SJSA1 (cell line): ENCODE measurements around the gene DNAJC22. TPM values are rescaled to one million over a fixed set of nuclear protein-coding genes. Genes with fewer than 3 reads are reported as not detected.
A peak's percentile ranks its signal among the peaks of the same experiment; 100 is the strongest.
"Not testable (repeated sequence)": the region's sequence is repeated elsewhere in the genome, so short reads cannot be mapped to it uniquely, and the experiment has no call there.

Experiments
- DNase-seq, 2 experiments: peaks; one replicate each; pipeline ENCODE4 v3.0.0-alpha.2; 2015 to 2020; ENCODE audit warnings: low spot score in 2 of 2, low read depth in 1 of 2
- H3K27ac ChIP-seq: fragments of 250-450 bp; sonication (Bioruptor Pico); 2 replicates; pipeline ENCODE4 v1.5.1; 2020; ENCODE audit warnings: mild to moderate bottlenecking, moderate library complexity
- H3K27me3 ChIP-seq: fragments of 250-450 bp; sonication (Bioruptor Pico); replicated peaks from 2 replicates; pipeline ENCODE4 v1.5.1; 2020; ENCODE audit warnings: mild to moderate bottlenecking, moderate library complexity
- H3K36me3 ChIP-seq: fragments of 250-450 bp; sonication (Bioruptor Pico); 2 replicates; pipeline ENCODE4 v1.5.1; 2020; ENCODE audit warnings: mild to moderate bottlenecking
- H3K4me1 ChIP-seq: fragments of 250-450 bp; sonication (Bioruptor Pico); replicated peaks from 2 replicates; pipeline ENCODE4 v1.6.1; 2021; ENCODE audit warnings: mild to moderate bottlenecking
- H3K4me3 ChIP-seq: fragments of 250-450 bp; sonication (Bioruptor Pico); 2 replicates; pipeline ENCODE4 v1.5.1; 2020; ENCODE audit warnings: mild to moderate bottlenecking
- H3K9me3 ChIP-seq: fragments of 250-450 bp; sonication (Bioruptor Pico); replicated peaks from 2 replicates; pipeline ENCODE4 v1.5.1; 2020; ENCODE audit warnings: mild to moderate bottlenecking
- total RNA-seq: library from RNA; depleted of rRNA; stranded (reverse); fragments of >200 nt; shearing (Covaris generic); gene quantifications from 2 replicates; pipeline ENCODE4 v1.2.3, GENCODE V29; 2014

The DNAJC22 gene
- total RNA-seq, 1 experiment from 2014 or later, result 6.3 TPM

GRCh38 chr12:49323524-49324097, 23.1 kb upstream of the DNAJC22 start:
- Histone ChIP-seq H3K36me3 (peaks cover 48% of the 10 kb centered on the region), H3K4me1 (peaks cover 8% of the 10 kb centered on the region), H3K4me3 (peak overlapping the region; percentile 60), H3K27ac (peak overlapping the region; percentile 59), H3K9me3 (no peaks in the 10 kb centered on the region), H3K27me3 (no peaks in the 10 kb centered on the region)
- DNase-seq, result no peak

- Histone ChIP-seq H3K27ac (no peak overlapping the region), H3K9me3 (no peaks in the 10 kb centered on the region), H3K4me1 (peaks cover 8% of the 10 kb centered on the region), H3K4me3 (no peak overlapping the region), H3K36me3 (peaks cover 66% of the 10 kb centered on the region), H3K27me3 (no peaks in the 10 kb centered on the region)
- DNase-seq, result no peak
Measured at GRCh38 chr12:49325606-49326005, 21.1 kb upstream of the DNAJC22 start.

- DNase-seq, result no peak
- H3K27me3 ChIP-seq, result no peaks in the 10 kb centered on the region
- peaks cover 4% of the 10 kb centered on the region for H3K4me1 ChIP-seq
- peaks cover 74% of the 10 kb centered on the region for H3K36me3 ChIP-seq
- no peak overlapping the region for H3K27ac ChIP-seq
- H3K9me3 ChIP-seq, result no peaks in the 10 kb centered on the region
- no peak overlapping the region for H3K4me3 ChIP-seq
Measured at GRCh38 chr12:49327368-49327767, 19.3 kb upstream of the DNAJC22 start.

- Histone ChIP-seq H3K4me3 (no peak overlapping the region), H3K27me3 (no peaks in the 10 kb centered on the region), H3K36me3 (peaks cover 74% of the 10 kb centered on the region), H3K9me3 (no peaks in the 10 kb centered on the region), H3K4me1 (peaks cover 4% of the 10 kb centered on the region), H3K27ac (no peak overlapping the region)
- DNase-seq, result no peak
Measured at GRCh38 chr12:49327887-49328286, 18.8 kb upstream of the DNAJC22 start.

- H3K36me3 ChIP-seq, result peaks cover 68% of the 10 kb centered on the region
- H3K27ac ChIP-seq, result no peak overlapping the region
Measured at GRCh38 chr12:49328816-49329215, 17.9 kb upstream of the DNAJC22 start.

GRCh38 chr12:49330032-49330619, 16.6 kb upstream of the DNAJC22 start:
- H3K27me3 ChIP-seq, result no peaks in the 10 kb centered on the region
- no peak overlapping the region for H3K27ac ChIP-seq
- peaks cover 61% of the 10 kb centered on the region for H3K36me3 ChIP-seq
- no peak for DNase-seq
- no peak overlapping the region for H3K4me3 ChIP-seq
- no peaks in the 10 kb centered on the region for H3K9me3 ChIP-seq
- no peaks in the 10 kb centered on the region for H3K4me1 ChIP-seq

More at GRCh38 chr12:49328816-49329215, 17.9 kb upstream of the DNAJC22 start:
- DNase-seq, result no peak
- no peaks in the 10 kb centered on the region for H3K9me3 ChIP-seq
- no peaks in the 10 kb centered on the region for H3K27me3 ChIP-seq
- no peak overlapping the region for H3K4me3 ChIP-seq
- peaks cover 2% of the 10 kb centered on the region for H3K4me1 ChIP-seq

GRCh38 chr12:49330631-49331379, 15.9 kb upstream of the DNAJC22 start:
- no peak overlapping the region for H3K4me3 ChIP-seq
- no peak for DNase-seq
- H3K9me3 ChIP-seq, result no peaks in the 10 kb centered on the region
- H3K27me3 ChIP-seq, result no peaks in the 10 kb centered on the region
- no peak overlapping the region for H3K27ac ChIP-seq
- H3K36me3 ChIP-seq, result peaks cover 54% of the 10 kb centered on the region
- no peaks in the 10 kb centered on the region for H3K4me1 ChIP-seq

GRCh38 chr12:49331380-49332222, 15.1 kb upstream of the DNAJC22 start:
- DNase-seq, result peak in 1 of 2 experiments; percentile 34
- Histone ChIP-seq H3K4me1 (peaks cover 3% of the 10 kb centered on the region), H3K4me3 (no peak overlapping the region), H3K9me3 (no peaks in the 10 kb centered on the region), H3K36me3 (peaks cover 46% of the 10 kb centered on the region), H3K27me3 (peaks cover 4% of the 10 kb centered on the region; the same call in 1 of the 2 replicates), H3K27ac (no peak overlapping the region)

GRCh38 chr12:49332441-49332861, 14.2 kb upstream of the DNAJC22 start:
- peaks cover 7% of the 10 kb centered on the region for H3K4me1 ChIP-seq
- peaks cover 8% of the 10 kb centered on the region; the same call in 1 of the 2 replicates for H3K27me3 ChIP-seq
- H3K36me3 ChIP-seq, result peaks cover 38% of the 10 kb centered on the region
- H3K9me3 ChIP-seq, result no peaks in the 10 kb centered on the region
- H3K4me3 ChIP-seq, result no peak overlapping the region
- H3K27ac ChIP-seq, result no peak overlapping the region
- DNase-seq, result no peak

GRCh38 chr12:49332891-49333371, 13.8 kb upstream of the DNAJC22 start:
- peaks cover 8% of the 10 kb centered on the region; the same call in 1 of the 2 replicates for H3K27me3 ChIP-seq
- H3K4me3 ChIP-seq, result no peak overlapping the region

GRCh38 chr12:49333778-49334177, 12.9 kb upstream of the DNAJC22 start:
- H3K9me3 ChIP-seq, DNase-seq, H3K4me1 ChIP-seq, H3K27me3 ChIP-seq, H3K4me3 ChIP-seq, H3K27ac ChIP-seq: not testable (repeated sequence)
- H3K36me3 ChIP-seq, result peaks cover 24% of the 10 kb centered on the region

More at GRCh38 chr12:49332891-49333371, 13.8 kb upstream of the DNAJC22 start:
- Histone ChIP-seq H3K36me3 (peaks cover 33% of the 10 kb centered on the region), H3K4me1 (peaks cover 7% of the 10 kb centered on the region), H3K9me3 (no peaks in the 10 kb centered on the region), H3K27ac (no peak overlapping the region)
- DNase-seq, result no peak

GRCh38 chr12:49334226-49334625, 12.5 kb upstream of the DNAJC22 start:
- DNase-seq, result no peak
- H3K27ac ChIP-seq, result no peak overlapping the region
- H3K27me3 ChIP-seq, result peaks cover 8% of the 10 kb centered on the region; the same call in 1 of the 2 replicates
- peaks cover 20% of the 10 kb centered on the region for H3K36me3 ChIP-seq
- H3K9me3 ChIP-seq, result no peaks in the 10 kb centered on the region
- peaks cover 7% of the 10 kb centered on the region for H3K4me1 ChIP-seq
- no peak overlapping the region for H3K4me3 ChIP-seq

GRCh38 chr12:49334681-49335080, 12.0 kb upstream of the DNAJC22 start:
- Histone ChIP-seq H3K27ac (no peak overlapping the region), H3K9me3 (no peaks in the 10 kb centered on the region), H3K36me3 (peaks cover 15% of the 10 kb centered on the region), H3K4me1 (peaks cover 7% of the 10 kb centered on the region), H3K27me3 (peaks cover 8% of the 10 kb centered on the region; the same call in 1 of the 2 replicates), H3K4me3 (no peak overlapping the region)
- no peak for DNase-seq
